NOMO-1 (cell line): ENCODE measurements around the gene BUD13.

Source experiments
- DNase-seq, 2 experiments: peaks; one replicate each; lab custom pipeline; 2025; ENCODE audit not compliant: unreplicated experiment in 2 of 2; lab: John Stamatoyannopoulos, UW

Gene BUD13

GRCh38 chr11:116792869-116793771 is 20.3 kb upstream of the BUD13 start:
- DNase-seq = no peak

DNA sequence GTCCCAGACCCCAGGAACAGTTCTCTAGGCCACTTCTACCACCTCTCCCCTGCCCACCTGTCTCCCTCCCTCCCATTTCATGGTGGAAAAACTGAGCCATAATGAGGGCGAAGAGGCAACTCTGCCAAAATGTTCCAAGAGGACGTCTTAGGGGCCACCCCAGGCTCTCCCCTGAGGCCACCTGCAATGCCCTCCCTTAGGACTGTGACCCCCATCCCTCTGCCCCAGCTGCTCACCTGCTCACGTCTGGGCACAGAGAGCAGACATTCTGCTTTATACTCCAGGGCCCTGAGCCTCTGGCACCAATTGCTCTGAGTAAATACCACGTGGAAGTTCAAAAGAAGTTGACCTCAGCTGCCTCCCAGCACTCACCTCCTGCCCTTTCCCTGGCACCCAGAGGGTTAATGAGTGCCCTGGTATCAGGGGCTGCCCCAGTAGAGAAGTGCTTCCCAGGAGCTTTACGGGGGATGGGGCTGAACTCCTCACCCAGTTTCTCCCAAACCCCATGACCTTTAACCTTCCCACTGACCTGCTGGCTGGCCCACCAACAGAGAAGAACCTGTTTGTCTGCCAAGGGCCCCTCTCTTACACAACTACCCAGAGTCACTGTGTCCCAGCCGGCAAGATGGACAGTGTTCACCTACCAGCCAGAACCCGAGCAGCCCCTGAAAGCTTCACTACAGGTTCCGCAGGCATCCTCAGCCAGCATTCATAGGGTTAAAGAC is 19.5 kb upstream of the BUD13 start:
- DNase-seq = no peak

DNA sequence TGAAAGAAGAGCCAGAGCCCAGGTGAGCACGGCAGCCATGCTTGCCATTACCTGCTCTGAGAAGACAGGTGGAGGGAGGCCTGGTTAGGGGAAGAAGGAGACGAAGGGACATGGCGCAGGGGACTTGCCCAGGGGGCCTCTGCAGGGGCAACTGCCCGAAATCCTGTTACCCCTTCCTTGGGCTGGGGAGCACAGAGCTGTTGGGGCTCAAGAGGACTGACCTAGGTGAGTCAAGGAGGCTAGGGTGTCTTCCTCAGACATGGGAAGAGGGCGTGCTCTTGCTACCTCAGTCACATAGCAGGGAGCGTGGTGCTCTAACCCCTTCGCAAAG is 19.0 kb upstream of the BUD13 start, which contains the start of gene APOA5:
Gene APOA5, minus strand, starts transcription at position 67 of the 331 bp plus-strand sequence. Its CDS starts 19 bp downstream, at position 48.
- DNase-seq = no peak

DNA sequence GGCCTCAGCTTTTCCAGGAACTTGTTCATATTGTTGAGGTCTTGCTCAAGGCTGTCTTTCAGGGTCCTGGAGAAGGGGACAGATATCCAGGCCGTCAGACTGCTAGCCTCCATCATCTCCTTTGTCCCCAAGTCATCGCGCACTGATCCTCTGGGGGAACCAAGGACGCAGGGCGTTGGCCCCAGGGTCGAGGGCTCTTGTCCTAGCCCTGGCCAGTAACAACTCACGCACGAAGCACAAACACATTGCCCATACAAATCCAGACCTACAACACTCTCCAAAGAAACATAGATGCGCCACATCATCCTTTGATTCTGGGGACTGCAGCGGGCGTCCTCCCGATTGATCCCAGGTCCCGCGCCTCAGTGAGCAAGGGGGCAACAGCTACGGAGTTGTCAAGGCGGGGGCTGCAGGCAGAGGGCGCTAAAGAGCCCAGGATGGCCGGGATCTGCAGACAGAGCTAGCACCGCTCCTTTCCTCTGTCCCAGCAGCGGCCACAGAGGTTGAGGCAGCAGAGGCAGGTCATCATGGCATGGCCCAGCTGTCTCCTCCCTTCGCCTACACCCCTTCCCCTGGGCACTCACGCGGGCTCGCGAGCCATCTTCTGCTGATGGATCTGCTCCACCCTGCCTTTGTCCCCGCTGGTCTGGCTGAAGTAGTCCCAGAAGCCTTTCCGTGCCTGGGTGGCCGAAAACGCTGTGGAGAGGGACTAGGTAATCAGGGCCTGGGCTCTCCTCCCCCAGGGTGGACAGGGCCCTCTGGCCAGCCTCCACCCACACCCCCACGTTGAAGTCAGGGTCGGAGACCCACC is 18.4 kb upstream of the BUD13 start:
- peak; percentile 51 to 53 for DNase-seq

- no peak for DNase-seq
These were observed 17.6 kb upstream of the BUD13 start for GRCh38 chr11:116790167-116791001.

DNA sequence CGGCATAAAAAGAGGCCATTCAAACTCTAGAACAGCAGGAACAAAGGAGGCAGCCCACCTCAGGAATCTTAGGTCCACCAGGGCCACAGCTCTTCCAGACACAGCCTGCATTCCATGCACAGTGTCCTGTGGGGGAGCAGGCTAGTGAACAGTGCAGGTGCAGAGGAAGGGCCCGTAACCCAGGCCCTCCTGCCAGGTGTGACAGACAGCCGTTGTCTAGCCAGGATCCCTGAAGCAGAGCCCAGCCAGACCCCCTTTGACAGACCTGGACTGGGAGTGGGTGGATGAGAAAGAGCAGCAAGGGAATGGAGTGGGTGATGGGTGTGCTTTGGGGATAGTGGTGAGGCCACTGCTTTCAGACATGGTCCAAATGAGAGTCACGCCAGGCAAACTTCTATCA is 16.2 kb upstream of the BUD13 start:
- no peak for DNase-seq

GRCh38 chr11:116788534-116788933 is 15.7 kb upstream of the BUD13 start:
- no peak for DNase-seq

- peak; percentile 75 to 84 for DNase-seq
These were observed 15.1 kb upstream of the BUD13 start, which contains the start of gene ZPR1 for GRCh38 chr11:116787786-116788486. ZPR1 (minus strand) TSS chr11:116788023; CDS start chr11:116787990, 33 bp downstream.

DNA sequence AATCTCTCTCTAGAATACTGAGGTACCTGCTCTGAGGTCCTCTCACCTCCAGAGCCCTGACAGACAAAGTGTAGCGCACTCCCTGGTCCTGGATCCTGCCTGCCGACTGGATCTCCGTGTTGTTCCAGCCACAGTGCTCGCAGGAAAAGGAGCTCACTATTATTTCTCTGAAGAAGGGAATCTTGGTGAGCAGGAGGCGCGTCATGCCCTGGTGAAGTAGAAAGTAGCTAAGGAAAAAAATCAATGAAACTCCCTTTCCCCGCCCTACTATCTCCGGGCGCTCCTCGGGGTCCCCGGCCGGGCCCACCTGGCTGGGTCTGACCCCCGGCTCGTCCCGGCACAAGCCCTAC is 14.6 kb upstream of the BUD13 start:
- no peak for DNase-seq

GRCh38 chr11:116786966-116787365 is 14.2 kb upstream of the BUD13 start:
- DNase-seq = no peak

- DNase-seq = no peak
These were observed 13.5 kb upstream of the BUD13 start for GRCh38 chr11:116786326-116786725.

GRCh38 chr11:116782728-116783127 is 9.9 kb upstream of the BUD13 start:
- no peak for DNase-seq

DNA sequence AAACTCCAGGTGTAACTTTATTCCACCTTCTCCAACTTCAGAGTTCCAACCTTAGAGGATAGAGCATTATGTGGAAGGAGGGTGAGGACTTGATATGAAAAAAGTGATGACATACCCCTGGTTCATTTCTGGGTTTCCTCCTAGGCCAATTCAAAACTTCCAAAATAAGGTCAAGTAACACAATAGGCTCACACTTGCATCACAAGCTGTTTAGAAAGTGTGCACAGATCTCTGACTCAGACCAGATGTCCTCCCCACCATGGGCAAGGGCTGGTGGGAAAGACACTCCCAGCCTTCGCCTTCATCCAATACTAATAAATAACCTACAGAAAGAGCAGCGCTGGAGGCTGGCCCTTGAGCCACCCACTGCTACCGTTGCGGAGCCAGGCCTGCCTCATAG is 5.8 kb upstream of the BUD13 start:
- DNase-seq = no peak

- DNase-seq = no peak
These were observed 4.3 kb upstream of the BUD13 start for GRCh38 chr11:116777056-116777455.

DNA sequence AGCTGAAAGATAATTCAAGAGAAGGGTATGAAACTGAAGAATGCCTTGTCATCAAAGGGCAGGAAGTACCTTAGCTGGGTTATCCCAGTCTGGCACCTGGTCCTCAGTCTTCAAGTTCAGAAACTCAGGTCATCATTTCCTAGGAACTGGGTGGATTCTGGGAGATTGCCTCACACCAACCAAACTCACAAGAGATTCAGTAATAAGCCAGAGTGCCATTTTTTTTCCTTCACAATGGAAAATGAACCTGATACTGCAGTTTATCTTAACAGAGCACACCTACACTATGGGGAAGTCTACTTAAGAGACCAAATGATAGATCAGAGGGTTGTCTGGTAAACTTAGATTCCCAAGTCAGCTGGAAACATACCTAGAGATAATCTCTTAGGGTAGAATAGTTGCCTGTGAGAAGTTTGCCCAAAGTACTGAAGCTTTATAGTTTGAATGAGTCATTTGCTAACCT is 3.8 kb upstream of the BUD13 start:
- no peak for DNase-seq

DNA sequence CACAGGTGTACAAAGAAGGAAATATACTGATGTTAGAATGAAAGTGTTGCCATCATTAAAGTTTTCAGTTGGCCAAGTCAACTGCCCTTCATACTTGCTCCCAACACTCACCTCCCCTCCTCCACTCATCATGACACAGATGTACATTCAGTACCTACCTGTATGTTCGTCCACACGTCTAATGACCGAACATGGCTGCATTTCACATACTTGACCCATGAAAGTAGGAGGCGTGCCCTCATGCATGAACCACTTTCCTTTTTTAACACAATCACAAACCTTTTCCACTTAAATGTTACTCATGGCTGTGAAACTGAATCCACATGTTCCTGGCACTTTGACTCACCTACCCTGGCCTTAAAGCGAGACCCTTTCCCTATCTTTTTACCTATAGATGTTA is 3.2 kb upstream of the BUD13 start:
- no peak for DNase-seq

DNA sequence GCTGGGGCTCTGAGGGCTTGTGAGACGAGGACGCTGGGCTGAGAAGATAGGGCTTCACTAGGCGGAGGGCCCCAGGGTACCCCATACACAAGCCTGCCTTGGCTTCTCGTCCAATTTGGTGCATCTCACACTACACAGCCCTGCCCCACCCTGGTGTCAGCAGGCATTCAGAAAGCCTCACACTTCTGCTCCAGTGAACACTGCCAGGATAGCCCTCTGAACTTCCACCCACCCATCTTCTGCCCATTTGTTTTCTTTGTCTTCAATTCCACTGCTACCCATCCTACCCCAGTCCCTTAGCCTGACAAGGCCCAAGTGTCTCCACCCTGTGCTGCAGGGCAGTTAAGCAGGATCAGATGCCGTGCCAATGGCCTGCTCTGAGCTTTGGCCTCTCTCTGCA is 1.9 kb upstream of the BUD13 start:
- DNase-seq = no peak

- peak; percentile 68 to 80 for DNase-seq
These were observed 663 bp upstream of the BUD13 start for GRCh38 chr11:116773203-116774097.

DNA sequence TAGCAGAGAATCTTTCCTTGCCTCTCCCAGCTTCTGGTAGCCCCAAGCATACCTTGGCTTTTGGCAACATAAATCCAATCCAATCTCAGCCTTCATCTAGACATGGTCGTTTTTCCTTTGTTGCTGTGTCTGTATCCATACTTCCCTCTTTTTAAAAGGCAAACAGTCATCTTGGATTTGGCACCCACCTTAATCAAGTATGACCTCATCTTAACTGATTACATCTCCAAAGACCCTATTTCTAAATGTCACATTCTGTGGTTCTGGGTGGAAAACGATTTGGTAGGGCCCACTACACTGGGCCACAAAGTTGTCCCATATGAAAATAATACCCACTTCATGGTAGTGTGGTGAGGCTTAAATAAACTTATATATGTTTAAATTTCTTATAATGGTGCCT is 852 bp downstream of the BUD13 start:
- no peak for DNase-seq
